Body of pancreas (tissue), 4 donors: Measurements from ENCODE around the gene B3GNT4.

Experiments
- POLR2A ChIP-seq, 3 donors: fragments of 450-650 bp; IDR thresholded peaks; one replicate each; pipeline ENCODE4 v1.6.1; 2016; ENCODE audit warnings: antibody characterized with exemption in 3 of 3, mild to moderate bottlenecking in 2 of 3
- TF ChIP-seq, protein P1 (sequence below), 7 experiments: fragments of 450-650 bp in 4 of 7; fragments of 200-600 bp in 3 of 7; sonication (generic) in 3 of 7; IDR thresholded peaks; one replicate each; pipeline ENCODE4 v1.5.1; 2016 to 2019; ENCODE audit warnings: antibody characterized with exemption in 7 of 7

GRCh38 chr12:122199484-122200355 is 3.8 kb upstream of the B3GNT4 start:
- TF ChIP-seq POLR2A (IDR thresholded peaks at IDR 0.05) = no peak
- TF ChIP-seq, protein P1, sequence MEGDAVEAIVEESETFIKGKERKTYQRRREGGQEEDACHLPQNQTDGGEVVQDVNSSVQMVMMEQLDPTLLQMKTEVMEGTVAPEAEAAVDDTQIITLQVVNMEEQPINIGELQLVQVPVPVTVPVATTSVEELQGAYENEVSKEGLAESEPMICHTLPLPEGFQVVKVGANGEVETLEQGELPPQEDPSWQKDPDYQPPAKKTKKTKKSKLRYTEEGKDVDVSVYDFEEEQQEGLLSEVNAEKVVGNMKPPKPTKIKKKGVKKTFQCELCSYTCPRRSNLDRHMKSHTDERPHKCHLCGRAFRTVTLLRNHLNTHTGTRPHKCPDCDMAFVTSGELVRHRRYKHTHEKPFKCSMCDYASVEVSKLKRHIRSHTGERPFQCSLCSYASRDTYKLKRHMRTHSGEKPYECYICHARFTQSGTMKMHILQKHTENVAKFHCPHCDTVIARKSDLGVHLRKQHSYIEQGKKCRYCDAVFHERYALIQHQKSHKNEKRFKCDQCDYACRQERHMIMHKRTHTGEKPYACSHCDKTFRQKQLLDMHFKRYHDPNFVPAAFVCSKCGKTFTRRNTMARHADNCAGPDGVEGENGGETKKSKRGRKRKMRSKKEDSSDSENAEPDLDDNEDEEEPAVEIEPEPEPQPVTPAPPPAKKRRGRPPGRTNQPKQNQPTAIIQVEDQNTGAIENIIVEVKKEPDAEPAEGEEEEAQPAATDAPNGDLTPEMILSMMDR (IDR thresholded peaks at IDR 0.05) = no peak
